Hepatocyte (in vitro differentiated cells): ENCODE results near the gene DAGLB. TPM values are rescaled to one million over a fixed set of nuclear protein-coding genes. Genes with fewer than 3 reads are reported as not detected.

Experiments
- DNase-seq: peaks from one replicate; pipeline ENCODE4 v3.0.0-alpha.2; 2016; ENCODE audit warnings: low spot score
- H2AFZ ChIP-seq: fragments of 200-600 bp; sonication (generic); 2 replicates; pipeline ENCODE4 v1.6.0; 2016; ENCODE audit warnings: antibody characterized with exemption, mild to moderate bottlenecking
- H3K27ac ChIP-seq: fragments of 200-600 bp; sonication (generic); 2 replicates; pipeline ENCODE4 v1.5.1; 2016; ENCODE audit warnings: mild to moderate bottlenecking
- H3K27me3 ChIP-seq: fragments of 200-600 bp; sonication (generic); 2 replicates; pipeline ENCODE4 v1.6.1; 2016
- H3K36me3 ChIP-seq: fragments of 200-600 bp; sonication (generic); replicated peaks from 2 replicates; pipeline ENCODE4 v1.5.1; 2016; ENCODE audit warnings: low read depth; ENCODE audit not compliant: insufficient read depth
- H3K4me1 ChIP-seq: fragments of 200-600 bp; sonication (generic); 2 replicates; pipeline ENCODE4 v1.5.1; 2016; ENCODE audit warnings: mild to moderate bottlenecking, moderate library complexity; ENCODE audit not compliant: insufficient read depth
- H3K4me2 ChIP-seq: fragments of 200-600 bp; sonication (generic); 2 replicates; pipeline ENCODE4 v1.6.0; 2016
- H3K4me3 ChIP-seq: fragments of 200-600 bp; sonication (generic); 2 replicates; pipeline ENCODE4 v1.5.1; 2016; ENCODE audit warnings: mild to moderate bottlenecking
- H3K79me2 ChIP-seq: fragments of 200-600 bp; sonication (generic); 2 replicates; pipeline ENCODE4 v1.6.0; 2017; ENCODE audit warnings: mild to moderate bottlenecking
- H3K9me2 ChIP-seq: fragments of 200-600 bp; sonication (generic); replicated peaks from 2 replicates; pipeline ENCODE4 v1.6.0; 2017; ENCODE audit warnings: mild to moderate bottlenecking; ENCODE audit not compliant: insufficient read depth
- H3K9me3 ChIP-seq: fragments of 200-600 bp; sonication (generic); 2 replicates; pipeline ENCODE4 v1.5.1; 2016; ENCODE audit warnings: low read depth, mild to moderate bottlenecking
- H4K20me1 ChIP-seq: fragments of 200-600 bp; sonication (generic); 2 replicates; pipeline ENCODE4 v1.6.0; 2016; ENCODE audit warnings: mild to moderate bottlenecking; ENCODE audit not compliant: insufficient read depth, poor library complexity, severe bottlenecking
- CTCF ChIP-seq: fragments of 200-600 bp; sonication (generic); IDR thresholded peaks from 2 replicates; pipeline ENCODE4 v1.5.1; 2016; ENCODE audit warnings: antibody characterized with exemption, mild to moderate bottlenecking; ENCODE audit not compliant: poor library complexity
- EZH2 ChIP-seq: fragments of 200-600 bp; sonication (generic); IDR thresholded peaks from 2 replicates; pipeline ENCODE4 v1.6.1; 2016; ENCODE audit warnings: antibody characterized with exemption, mild to moderate bottlenecking, borderline replicate concordance
- EZH2phosphoT487 ChIP-seq: fragments of 200-600 bp; sonication (generic); IDR thresholded peaks from one replicate; pipeline ENCODE4 v1.6.1; 2018; ENCODE audit warnings: antibody characterized with exemption, mild to moderate bottlenecking, low read depth, moderate library complexity; ENCODE audit not compliant: unreplicated experiment, severe bottlenecking
- WGBS: methylation state at CpG from one replicate; pipeline ENCODE4 v1.1.6; 2016; ENCODE audit warnings: low lambda C conversion rate; ENCODE audit errors: missing lambda C conversion rate; 5-methylcytosine and 5-hydroxymethylcytosine counted together
- polyA plus RNA-seq: library from polyadenylated mRNA; unstranded; fragments of >200 nt; fragmentation: Nextera tagmentation; extraction: Ambion mirVana; gene quantifications from 2 replicates; pipeline ENCODE4 v1.2.1, GENCODE V29; 2016
- total RNA-seq: library from RNA; depleted of rRNA; stranded (reverse); fragments of >200 nt; gene quantifications from 2 replicates; pipeline ENCODE4 v1.2.3, GENCODE V29; 2014

DAGLB gene
- total and polyA plus RNA-seq, 2 experiments from 2014 or later = 17.5 to 22.2 TPM

GRCh38 chr7:6385909-6386560 is 61.7 kb downstream of the DAGLB start:
- peaks cover 30% of the 10 kb centered on the region for H3K4me1 ChIP-seq
- DNase-seq = no peak

GRCh38 chr7:6385110-6385781 is 62.5 kb downstream of the DAGLB start:
- TF ChIP-seq EZH2 (no peak), EZH2phosphoT487 (no peak), CTCF (no peak)
- Histone ChIP-seq H3K79me2 (peaks cover 96% of the 10 kb centered on the region), H3K4me1 (peaks cover 30% of the 10 kb centered on the region), H3K9me2 (no peaks in the 10 kb centered on the region), H2AFZ (no peak overlapping the region), H3K9me3 (no peaks in the 10 kb centered on the region), H3K4me2 (peak overlapping the region; percentile 51), H3K36me3 (no peaks in the 10 kb centered on the region), H3K4me3 (no peak overlapping the region), H4K20me1 (peaks cover 76% of the 10 kb centered on the region), H3K27me3 (no peaks in the 10 kb centered on the region), H3K27ac (peak overlapping the region; percentile 84)
- 44% methylated on average over 5 of the region's 5 CpGs for WGBS
- peak; percentile 80 for DNase-seq

More at GRCh38 chr7:6385909-6386560, 61.7 kb downstream of the DAGLB start:
- H4K20me1 ChIP-seq = peaks cover 71% of the 10 kb centered on the region
- H3K27ac ChIP-seq = peak overlapping the region; percentile 84
- H3K36me3 ChIP-seq = no peaks in the 10 kb centered on the region
- H2AFZ ChIP-seq = no peak overlapping the region
- no peaks in the 10 kb centered on the region for H3K9me3 ChIP-seq
- H3K79me2 ChIP-seq = peaks cover 96% of the 10 kb centered on the region
- H3K4me2 ChIP-seq = peak overlapping the region; percentile 15
- no peak for TF ChIP-seq CTCF
- TF ChIP-seq EZH2 = no peak
- TF ChIP-seq EZH2phosphoT487 = no peak
- WGBS = 67% methylated on average over 4 of the region's 4 CpGs
- H3K9me2 ChIP-seq = no peaks in the 10 kb centered on the region
- no peaks in the 10 kb centered on the region for H3K27me3 ChIP-seq
- H3K4me3 ChIP-seq = no peak overlapping the region

DNA sequence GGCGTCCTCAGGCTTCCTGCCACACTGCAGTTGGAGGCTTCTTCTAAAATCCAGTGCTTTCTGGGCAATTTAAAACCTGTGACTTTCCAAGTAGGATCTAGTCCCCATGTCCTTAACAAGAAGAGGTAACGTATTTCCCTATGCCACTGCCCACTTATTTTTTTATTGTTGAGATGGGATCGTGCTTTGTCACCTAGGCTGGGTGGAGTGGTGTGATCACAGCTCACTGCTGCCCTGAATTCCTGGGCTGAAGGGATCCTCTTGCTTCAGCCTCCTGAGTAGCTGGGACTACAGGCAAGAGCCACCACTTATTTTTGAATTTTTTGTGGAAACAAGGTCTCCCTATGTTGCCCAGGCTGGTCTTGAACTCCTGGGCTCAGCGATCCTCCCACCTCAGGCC is 63.4 kb downstream of the DAGLB start:
- H3K4me1 ChIP-seq = peaks cover 30% of the 10 kb centered on the region
- no peaks in the 10 kb centered on the region for H3K27me3 ChIP-seq
- no peaks in the 10 kb centered on the region for H3K9me3 ChIP-seq
- no peak overlapping the region for H3K4me3 ChIP-seq
- H3K4me2 ChIP-seq = peak overlapping the region; percentile 51
- DNase-seq = no peak
- H4K20me1 ChIP-seq = peaks cover 85% of the 10 kb centered on the region
- no peaks in the 10 kb centered on the region for H3K9me2 ChIP-seq
- H2AFZ ChIP-seq = no peak overlapping the region
- H3K36me3 ChIP-seq = no peaks in the 10 kb centered on the region
- no peak for TF ChIP-seq CTCF
- TF ChIP-seq EZH2phosphoT487 = no peak
- no peak for TF ChIP-seq EZH2
- WGBS = 90% methylated on average over 4 of the region's 4 CpGs
- H3K79me2 ChIP-seq = peaks cover 96% of the 10 kb centered on the region
- H3K27ac ChIP-seq = peak overlapping the region; percentile 81
